ENCODE data around the gene PRDM2.

Gene PRDM2

DNA sequence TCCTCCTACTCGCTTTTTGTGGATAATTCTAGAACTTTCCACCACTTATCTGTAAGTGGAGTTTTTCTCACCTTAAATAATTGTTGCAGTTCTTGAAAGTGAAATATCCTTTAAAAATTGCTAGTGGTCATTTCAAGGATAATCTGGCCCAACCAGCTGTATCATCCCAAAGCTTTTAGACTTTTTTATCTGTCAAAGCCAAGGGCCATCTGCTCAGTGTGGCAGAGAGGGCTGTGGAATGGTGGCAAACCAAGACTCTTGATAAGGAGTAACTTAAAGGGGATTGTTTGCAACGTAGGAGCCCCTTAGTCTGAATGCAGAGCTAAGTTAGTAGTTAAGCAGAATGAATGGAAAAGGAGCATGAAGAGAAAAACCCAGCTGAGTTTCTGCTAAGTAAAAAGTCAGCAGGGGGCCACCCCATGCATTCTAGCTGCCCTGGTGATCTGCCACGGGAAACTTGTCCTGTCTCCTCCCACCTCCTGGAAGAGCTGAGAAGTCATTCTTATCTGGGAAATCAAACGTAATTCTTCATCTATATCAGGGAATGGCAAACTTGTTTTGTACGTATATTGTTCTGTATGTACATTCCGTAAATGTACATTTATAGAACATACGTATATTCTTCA is 169.3 kb downstream of the PRDM2 start:
- TF ChIP-seq, protein P1, sequence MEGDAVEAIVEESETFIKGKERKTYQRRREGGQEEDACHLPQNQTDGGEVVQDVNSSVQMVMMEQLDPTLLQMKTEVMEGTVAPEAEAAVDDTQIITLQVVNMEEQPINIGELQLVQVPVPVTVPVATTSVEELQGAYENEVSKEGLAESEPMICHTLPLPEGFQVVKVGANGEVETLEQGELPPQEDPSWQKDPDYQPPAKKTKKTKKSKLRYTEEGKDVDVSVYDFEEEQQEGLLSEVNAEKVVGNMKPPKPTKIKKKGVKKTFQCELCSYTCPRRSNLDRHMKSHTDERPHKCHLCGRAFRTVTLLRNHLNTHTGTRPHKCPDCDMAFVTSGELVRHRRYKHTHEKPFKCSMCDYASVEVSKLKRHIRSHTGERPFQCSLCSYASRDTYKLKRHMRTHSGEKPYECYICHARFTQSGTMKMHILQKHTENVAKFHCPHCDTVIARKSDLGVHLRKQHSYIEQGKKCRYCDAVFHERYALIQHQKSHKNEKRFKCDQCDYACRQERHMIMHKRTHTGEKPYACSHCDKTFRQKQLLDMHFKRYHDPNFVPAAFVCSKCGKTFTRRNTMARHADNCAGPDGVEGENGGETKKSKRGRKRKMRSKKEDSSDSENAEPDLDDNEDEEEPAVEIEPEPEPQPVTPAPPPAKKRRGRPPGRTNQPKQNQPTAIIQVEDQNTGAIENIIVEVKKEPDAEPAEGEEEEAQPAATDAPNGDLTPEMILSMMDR (IDR thresholded peaks at IDR 0.05; ENCODE audit: borderline replicate concordance, control extremely low read depth, extremely low read depth, insufficient read depth, missing control alignments): no peak
- no peak for DNase-seq (ENCODE audit: low spot score)
- in situ Hi-C loops (cut with MboI; ENCODE audit: low sequenced_read_pairs, unreplicated experiment): no loop called here

DNA sequence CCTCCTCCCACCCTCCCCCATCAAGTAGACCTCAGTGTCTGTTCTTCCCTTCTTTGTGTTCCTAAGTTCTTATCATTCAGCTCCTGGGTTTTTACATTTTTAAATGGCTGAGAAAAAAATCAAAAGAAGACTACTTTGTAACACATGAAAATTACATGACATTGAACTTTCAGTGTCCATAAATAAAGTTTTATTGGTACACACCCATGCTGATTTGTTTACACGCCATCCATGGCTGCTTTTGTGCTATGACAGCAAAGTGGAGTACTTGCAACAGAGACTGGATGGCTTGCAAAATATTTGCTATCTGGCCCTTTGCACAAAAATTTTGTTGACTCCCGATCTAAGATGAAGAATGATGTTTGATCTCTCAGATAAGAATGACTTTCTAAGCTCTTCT is 171.4 kb downstream of the PRDM2 start:
- in situ Hi-C loops (cut with MboI; ENCODE audit: low sequenced_read_pairs, unreplicated experiment): no loop called here
- DNase-seq (ENCODE audit: low spot score): no peak

GRCh38 chr1:13871886-13872285 is 171.9 kb downstream of the PRDM2 start:
- in situ Hi-C loops (cut with MboI; ENCODE audit: low sequenced_read_pairs, unreplicated experiment): no loop called here
- DNase-seq (ENCODE audit: low spot score): no peak
- TF ChIP-seq, protein P1 (IDR thresholded peaks at IDR 0.05; ENCODE audit: borderline replicate concordance, control extremely low read depth, extremely low read depth, insufficient read depth, missing control alignments): no peak

More for the DNA sequence above, 171.4 kb downstream of the PRDM2 start:
- TF ChIP-seq, protein P1 (IDR thresholded peaks at IDR 0.05; ENCODE audit: borderline replicate concordance, control extremely low read depth, extremely low read depth, insufficient read depth, missing control alignments): no peak

DNA sequence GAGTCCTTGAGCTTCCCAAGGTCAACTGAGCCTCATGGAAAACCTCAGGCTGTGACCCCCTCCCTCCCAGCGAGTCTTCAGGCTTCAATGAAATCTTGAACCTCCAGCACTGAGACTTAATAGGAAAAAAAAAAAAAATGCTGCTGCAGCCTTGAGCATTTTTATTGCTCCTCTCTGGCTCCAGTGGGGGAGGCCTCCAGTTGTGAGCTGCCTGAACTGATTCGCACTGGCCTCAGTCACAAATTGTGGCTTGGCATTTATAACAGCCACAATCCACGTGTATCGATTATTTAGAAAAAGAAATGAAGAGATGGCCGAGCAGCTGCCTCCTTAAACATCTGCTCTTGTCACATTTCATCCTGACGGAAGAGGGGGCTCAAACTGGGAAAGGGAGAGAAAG is 173.0 kb downstream of the PRDM2 start:
- in situ Hi-C loops (cut with MboI; ENCODE audit: low sequenced_read_pairs, unreplicated experiment): no loop called here
- TF ChIP-seq, protein P1 (IDR thresholded peaks at IDR 0.05; ENCODE audit: borderline replicate concordance, control extremely low read depth, extremely low read depth, insufficient read depth, missing control alignments): no peak
- no peak for DNase-seq (ENCODE audit: low spot score)

Data from GM13976 (cell line).